Measurements from ENCODE around the gene SERPINI2.

SERPINI2 gene

DNA sequence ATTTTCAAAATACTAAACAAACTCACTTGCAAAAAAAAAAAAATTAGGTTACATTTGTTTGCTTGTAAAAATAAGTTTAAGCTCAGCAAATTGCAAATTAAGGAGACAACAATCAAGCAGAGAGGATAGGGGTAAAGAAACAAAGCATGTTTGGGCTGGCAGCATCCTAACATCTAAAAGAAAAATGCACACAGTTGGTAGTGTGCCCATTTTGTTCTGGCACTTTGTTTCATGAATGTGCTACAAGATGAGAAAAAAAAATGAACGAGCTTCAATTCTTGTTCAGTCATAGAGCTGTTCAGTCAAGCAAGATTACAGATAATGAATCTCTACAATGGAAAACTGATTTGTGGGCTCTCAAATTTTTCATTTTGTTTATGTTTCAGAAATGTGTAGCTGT, 76.0 kb downstream of the SERPINI2 start:
- Mint-ChIP-seq H3K27ac (no peak overlapping the region), H3K4me3 (no peak overlapping the region), H3K36me3 (ENCODE audit: low read depth) (no peaks in the 10 kb centered on the region), H3K27me3 (peaks cover 4% of the 10 kb centered on the region), H3K9me3 (no peaks in the 10 kb centered on the region), H3K4me1 (no peaks in the 10 kb centered on the region)
- DNase-seq: no peak
- no peak for ATAC-seq

DNA sequence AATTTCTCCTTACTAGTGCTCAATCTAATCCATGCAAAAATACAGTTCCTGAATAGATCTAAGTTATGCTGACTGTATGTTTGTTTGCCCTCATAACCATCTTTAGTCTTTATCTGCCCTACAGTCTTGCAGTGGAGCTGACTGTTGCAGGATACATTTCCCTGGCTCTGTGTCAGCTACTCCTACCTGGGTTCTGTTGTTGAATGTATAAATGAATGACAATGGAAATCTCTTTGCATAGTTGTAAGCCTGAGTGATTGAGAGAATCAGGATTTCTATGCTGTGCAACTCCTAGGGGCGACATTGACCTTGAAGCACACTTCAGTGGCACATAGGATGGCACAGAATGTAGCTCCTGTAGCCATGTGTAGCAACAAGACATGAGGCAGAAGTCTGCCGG, 77.8 kb downstream of the SERPINI2 start:
- Mint-ChIP-seq H3K27ac (no peak overlapping the region), H3K36me3 (ENCODE audit: low read depth) (no peaks in the 10 kb centered on the region), H3K4me3 (no peak overlapping the region), H3K27me3 (peaks cover 4% of the 10 kb centered on the region), H3K9me3 (no peaks in the 10 kb centered on the region), H3K4me1 (no peaks in the 10 kb centered on the region)
- ATAC-seq (no peak), DNase-seq (no peak)

- ATAC-seq: no peak
- Mint-ChIP-seq H3K4me1 (no peaks in the 10 kb centered on the region), H3K36me3 (ENCODE audit: low read depth) (no peaks in the 10 kb centered on the region), H3K27me3 (no peaks in the 10 kb centered on the region), H3K4me3 (no peak overlapping the region), H3K9me3 (no peaks in the 10 kb centered on the region), H3K27ac (no peak overlapping the region)
- no peak for DNase-seq
Measured at GRCh38 chr3:167394003-167394402, 79.8 kb downstream of the SERPINI2 start.
